KMS-11 (cell line): ENCODE measurements around the gene RECK.

Experiments used
- H2AFZ ChIP-seq: fragments of 200-600 bp; sonication (generic); 2 replicates; pipeline ENCODE4 v1.6.1; 2016; ENCODE audit warnings: antibody characterized with exemption, mixed run types, low read depth
- H3K27ac ChIP-seq: fragments of 200-600 bp; sonication (generic); 2 replicates; pipeline ENCODE4 v1.6.1; 2016; ENCODE audit warnings: mild to moderate bottlenecking, mixed run types
- H3K27me3 ChIP-seq: fragments of 200-600 bp; sonication (generic); 2 replicates; pipeline ENCODE4 v1.6.1; 2017; ENCODE audit warnings: mild to moderate bottlenecking, low read depth, mixed run types, moderate library complexity; ENCODE audit not compliant: insufficient read depth
- H3K36me3 ChIP-seq: fragments of 200-600 bp; sonication (generic); 2 replicates; pipeline ENCODE4 v1.6.1; 2017; ENCODE audit warnings: mild to moderate bottlenecking, mixed run types; ENCODE audit not compliant: insufficient read depth
- H3K4me1 ChIP-seq: fragments of 200-600 bp; sonication (generic); 2 replicates; pipeline ENCODE4 v1.6.1; 2016; ENCODE audit warnings: mild to moderate bottlenecking, low read depth, mixed run types; ENCODE audit not compliant: poor library complexity, severe bottlenecking
- H3K4me2 ChIP-seq: fragments of 200-600 bp; sonication (generic); 2 replicates; pipeline ENCODE4 v1.7.0; 2016; ENCODE audit warnings: mild to moderate bottlenecking, mixed run types
- H3K4me3 ChIP-seq: fragments of 200-600 bp; sonication (generic); IDR thresholded peaks from 2 replicates; pipeline ENCODE4 v1.6.1; 2017; ENCODE audit warnings: low read depth, low read length, mixed read lengths; ENCODE audit not compliant: insufficient read depth
- H3K79me2 ChIP-seq: fragments of 200-600 bp; sonication (generic); 2 replicates; pipeline ENCODE4 v1.6.1; 2016; ENCODE audit warnings: low read depth, mixed run types; ENCODE audit not compliant: insufficient read depth
- H3K9ac ChIP-seq: fragments of 200-600 bp; sonication (generic); 2 replicates; pipeline ENCODE4 v1.6.1; 2016; ENCODE audit warnings: mild to moderate bottlenecking, mixed run types
- H4K20me1 ChIP-seq: fragments of 200-600 bp; sonication (generic); 2 replicates; pipeline ENCODE4 v1.6.1; 2016; ENCODE audit warnings: mild to moderate bottlenecking, mixed run types; ENCODE audit not compliant: insufficient read depth
- TF ChIP-seq, protein P1 (sequence below): fragments of 200-600 bp; sonication (generic); conservative IDR thresholded peaks from 2 replicates; pipeline ENCODE4 v1.6.1; 2017; ENCODE audit warnings: low read depth, mild to moderate bottlenecking, antibody characterized with exemption, low read length, moderate library complexity, mixed read lengths

The RECK gene

DNA sequence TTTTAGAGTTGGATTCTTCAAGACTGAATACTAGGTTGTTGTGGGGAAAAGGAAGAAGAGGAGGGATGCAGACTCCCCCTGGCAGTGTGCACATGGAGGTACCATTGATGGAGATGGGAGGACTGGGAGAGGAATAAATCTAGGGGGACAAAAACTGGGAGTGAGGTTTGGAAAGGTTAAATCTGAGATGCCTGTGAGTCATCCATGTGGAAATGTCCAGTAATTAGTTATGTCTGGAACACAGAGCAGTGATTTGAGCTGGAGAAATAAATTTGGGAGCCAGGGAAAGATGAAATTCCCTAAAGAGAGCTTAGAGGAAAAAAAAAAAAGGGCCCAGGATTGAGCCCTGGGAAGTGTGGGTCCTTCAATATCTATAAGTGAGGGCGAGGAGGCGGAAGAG, 124.5 kb downstream of the RECK start:
- TF ChIP-seq, protein P1, sequence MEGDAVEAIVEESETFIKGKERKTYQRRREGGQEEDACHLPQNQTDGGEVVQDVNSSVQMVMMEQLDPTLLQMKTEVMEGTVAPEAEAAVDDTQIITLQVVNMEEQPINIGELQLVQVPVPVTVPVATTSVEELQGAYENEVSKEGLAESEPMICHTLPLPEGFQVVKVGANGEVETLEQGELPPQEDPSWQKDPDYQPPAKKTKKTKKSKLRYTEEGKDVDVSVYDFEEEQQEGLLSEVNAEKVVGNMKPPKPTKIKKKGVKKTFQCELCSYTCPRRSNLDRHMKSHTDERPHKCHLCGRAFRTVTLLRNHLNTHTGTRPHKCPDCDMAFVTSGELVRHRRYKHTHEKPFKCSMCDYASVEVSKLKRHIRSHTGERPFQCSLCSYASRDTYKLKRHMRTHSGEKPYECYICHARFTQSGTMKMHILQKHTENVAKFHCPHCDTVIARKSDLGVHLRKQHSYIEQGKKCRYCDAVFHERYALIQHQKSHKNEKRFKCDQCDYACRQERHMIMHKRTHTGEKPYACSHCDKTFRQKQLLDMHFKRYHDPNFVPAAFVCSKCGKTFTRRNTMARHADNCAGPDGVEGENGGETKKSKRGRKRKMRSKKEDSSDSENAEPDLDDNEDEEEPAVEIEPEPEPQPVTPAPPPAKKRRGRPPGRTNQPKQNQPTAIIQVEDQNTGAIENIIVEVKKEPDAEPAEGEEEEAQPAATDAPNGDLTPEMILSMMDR, result no peak
- no peak overlapping the region for H3K9ac ChIP-seq

GRCh38 chr9:36162211-36162738, 125.6 kb downstream of the RECK start:
- H3K4me2 ChIP-seq, result no peak overlapping the region
- H2AFZ ChIP-seq, result no peak overlapping the region
- H3K27me3 ChIP-seq, result no peaks in the 10 kb centered on the region
- H3K4me1 ChIP-seq, result no peaks in the 10 kb centered on the region
- no peaks in the 10 kb centered on the region for H4K20me1 ChIP-seq
- TF ChIP-seq, protein P1, result no peak
- H3K36me3 ChIP-seq, result no peaks in the 10 kb centered on the region
- H3K9ac ChIP-seq, result no peak overlapping the region
- no peaks in the 10 kb centered on the region for H3K79me2 ChIP-seq
- H3K27ac ChIP-seq, result no peak overlapping the region
- no peak overlapping the region for H3K4me3 ChIP-seq

More for the DNA sequence above, 124.5 kb downstream of the RECK start:
- no peaks in the 10 kb centered on the region for H4K20me1 ChIP-seq
- no peaks in the 10 kb centered on the region for H3K4me1 ChIP-seq
- no peaks in the 10 kb centered on the region for H3K36me3 ChIP-seq
- no peak overlapping the region for H2AFZ ChIP-seq
- H3K4me3 ChIP-seq, result no peak overlapping the region
- H3K27me3 ChIP-seq, result no peaks in the 10 kb centered on the region
- no peaks in the 10 kb centered on the region for H3K79me2 ChIP-seq
- no peak overlapping the region for H3K4me2 ChIP-seq
- H3K27ac ChIP-seq, result no peak overlapping the region

GRCh38 chr9:36163049-36163785, 126.5 kb downstream of the RECK start:
- Histone ChIP-seq H3K27me3 (no peaks in the 10 kb centered on the region), H3K79me2 (no peaks in the 10 kb centered on the region), H4K20me1 (no peaks in the 10 kb centered on the region), H3K4me2 (no peak overlapping the region), H3K4me3 (no peak overlapping the region), H3K27ac (no peak overlapping the region), H3K36me3 (no peaks in the 10 kb centered on the region), H2AFZ (no peak overlapping the region), H3K9ac (no peak overlapping the region), H3K4me1 (no peaks in the 10 kb centered on the region)
- TF ChIP-seq, protein P1, result no peak

GRCh38 chr9:36163786-36164170, 127.1 kb downstream of the RECK start:
- H2AFZ ChIP-seq, result no peak overlapping the region
- no peaks in the 10 kb centered on the region for H3K27me3 ChIP-seq
- H3K4me3 ChIP-seq, result no peak overlapping the region
- no peaks in the 10 kb centered on the region for H4K20me1 ChIP-seq
- H3K9ac ChIP-seq, result no peak overlapping the region
- no peaks in the 10 kb centered on the region for H3K36me3 ChIP-seq
- no peaks in the 10 kb centered on the region for H3K4me1 ChIP-seq
- H3K79me2 ChIP-seq, result no peaks in the 10 kb centered on the region
- no peak overlapping the region for H3K27ac ChIP-seq
- H3K4me2 ChIP-seq, result no peak overlapping the region
- TF ChIP-seq, protein P1, result no peak
